Calu3 (cell line): Measurements from ENCODE around the gene AKR7A2. TPM values are rescaled to one million over a fixed set of nuclear protein-coding genes. Genes with fewer than 3 reads are reported as not detected.
"Not testable (repeated sequence)": the region's sequence is repeated elsewhere in the genome, so short reads cannot be mapped to it uniquely, and the experiment has no call there.

Source experiments
- BruUV-seq: library from RNA; stranded (reverse); fragments of 400-500 nt; replicated peaks from 2 replicates; lab custom pipeline; 2021; lab: Mats Ljungman, UMichigan
- CTCF ChIA-PET: fragments of 300-600 bp; sonication (Branson Sonifier 250); formaldehyde crosslinking; loops from one replicate; lab custom pipeline; 2022; ENCODE audit warnings: antibody characterized with exemption; lab: Charles Lee
- DNase-seq: peaks from one replicate; pipeline ENCODE4 v3.0.0; 2022
- H3K27ac Mint-ChIP-seq: one replicate; pipeline ENCODE4 v1.8.0; 2022; ENCODE audit warnings: mixed read lengths; ENCODE audit not compliant: unreplicated experiment
- H3K27me3 Mint-ChIP-seq: one replicate; pipeline ENCODE4 v1.8.0; 2022; ENCODE audit warnings: mixed read lengths; ENCODE audit not compliant: unreplicated experiment
- H3K36me3 Mint-ChIP-seq: one replicate; pipeline ENCODE4 v1.8.0; 2022; ENCODE audit warnings: mild to moderate bottlenecking, moderate library complexity, mixed read lengths; ENCODE audit not compliant: insufficient read depth, unreplicated experiment
- H3K4me1 Mint-ChIP-seq: one replicate; pipeline ENCODE4 v1.8.0; 2022; ENCODE audit warnings: mild to moderate bottlenecking, low read depth, mixed read lengths; ENCODE audit not compliant: unreplicated experiment
- H3K4me3 Mint-ChIP-seq: one replicate; pipeline ENCODE4 v1.8.0; 2022; ENCODE audit warnings: mild to moderate bottlenecking, low read depth, moderate library complexity, mixed read lengths; ENCODE audit not compliant: unreplicated experiment
- H3K9me3 Mint-ChIP-seq: one replicate; pipeline ENCODE4 v1.8.0; 2022; ENCODE audit warnings: low read depth, mixed read lengths; ENCODE audit not compliant: unreplicated experiment
- intact Hi-C: fragments of 100-400 bp; cut with micrococcal nuclease; formaldehyde crosslinking; loops from one replicate; pipeline ENCODE4 v1.10.0; 2022; ENCODE audit not compliant: unreplicated experiment
- total RNA-seq: library from RNA; stranded (reverse); gene quantifications from 2 replicates; pipeline ENCODE4 v1.2.3, GENCODE V29; 2022
- TF ChIP-seq, protein P1 (sequence below): fragments of 200-600 bp; IDR thresholded peaks from one replicate; pipeline ENCODE4 v1.8.0; 2022; ENCODE audit warnings: antibody characterized with exemption; ENCODE audit not compliant: unreplicated experiment

The AKR7A2 gene
- total RNA-seq, 1 experiment from 2014 or later: 25.7 TPM

DNA sequence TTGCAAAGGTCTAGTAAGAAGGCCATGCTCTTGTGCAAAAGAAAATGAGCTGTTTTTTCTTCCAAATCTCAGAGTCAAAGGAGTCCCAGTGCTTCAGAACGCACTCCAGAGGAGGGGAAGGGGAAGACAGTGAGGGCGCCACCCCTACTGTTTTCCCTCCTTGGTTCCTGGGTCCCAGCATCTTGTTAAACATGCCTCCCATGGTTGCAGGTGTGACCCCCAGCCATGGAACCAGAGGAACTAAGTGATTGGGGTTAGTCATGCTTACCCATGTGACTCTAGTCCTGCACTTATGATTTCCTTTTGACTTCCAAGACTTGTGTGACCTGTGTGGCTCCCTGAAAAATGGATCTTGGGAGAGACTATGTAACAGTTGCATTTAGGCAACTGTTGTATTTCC is 17.3 kb downstream of the AKR7A2 start:
- no peak for DNase-seq
- H3K4me3 Mint-ChIP-seq: no peak overlapping the region
- intact Hi-C loops: no loop called here
- TF ChIP-seq, protein P1, sequence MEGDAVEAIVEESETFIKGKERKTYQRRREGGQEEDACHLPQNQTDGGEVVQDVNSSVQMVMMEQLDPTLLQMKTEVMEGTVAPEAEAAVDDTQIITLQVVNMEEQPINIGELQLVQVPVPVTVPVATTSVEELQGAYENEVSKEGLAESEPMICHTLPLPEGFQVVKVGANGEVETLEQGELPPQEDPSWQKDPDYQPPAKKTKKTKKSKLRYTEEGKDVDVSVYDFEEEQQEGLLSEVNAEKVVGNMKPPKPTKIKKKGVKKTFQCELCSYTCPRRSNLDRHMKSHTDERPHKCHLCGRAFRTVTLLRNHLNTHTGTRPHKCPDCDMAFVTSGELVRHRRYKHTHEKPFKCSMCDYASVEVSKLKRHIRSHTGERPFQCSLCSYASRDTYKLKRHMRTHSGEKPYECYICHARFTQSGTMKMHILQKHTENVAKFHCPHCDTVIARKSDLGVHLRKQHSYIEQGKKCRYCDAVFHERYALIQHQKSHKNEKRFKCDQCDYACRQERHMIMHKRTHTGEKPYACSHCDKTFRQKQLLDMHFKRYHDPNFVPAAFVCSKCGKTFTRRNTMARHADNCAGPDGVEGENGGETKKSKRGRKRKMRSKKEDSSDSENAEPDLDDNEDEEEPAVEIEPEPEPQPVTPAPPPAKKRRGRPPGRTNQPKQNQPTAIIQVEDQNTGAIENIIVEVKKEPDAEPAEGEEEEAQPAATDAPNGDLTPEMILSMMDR: no peak
- peaks cover under 1% of the 10 kb centered on the region for H3K4me1 Mint-ChIP-seq
- no TSS peak for BruUV-seq
- H3K36me3 Mint-ChIP-seq: no peaks in the 10 kb centered on the region
- H3K9me3 Mint-ChIP-seq: peaks cover 8% of the 10 kb centered on the region
- CTCF ChIA-PET: no interaction called here
- H3K27me3 Mint-ChIP-seq: no peaks in the 10 kb centered on the region
- H3K27ac Mint-ChIP-seq: no peak overlapping the region

DNA sequence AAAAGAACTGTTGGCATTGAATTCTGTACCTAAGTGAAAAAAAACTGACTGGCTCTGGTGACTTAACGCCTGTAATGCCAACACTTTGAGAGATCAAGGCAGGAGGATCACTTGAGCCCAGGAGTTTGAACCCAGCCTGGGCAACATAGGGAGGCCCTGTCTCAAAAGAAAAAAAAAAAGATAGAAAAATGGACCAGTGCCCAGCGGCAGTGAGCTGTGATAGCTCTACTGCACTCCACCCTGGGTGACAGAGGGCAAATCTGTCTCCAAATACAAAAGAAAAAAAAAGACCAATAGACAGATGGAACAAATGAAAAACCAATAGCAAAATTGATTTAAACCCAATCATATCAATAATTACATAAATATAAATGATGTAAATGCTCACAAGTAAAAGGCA is 22.7 kb downstream of the AKR7A2 start:
- no peak for DNase-seq
- Mint-ChIP-seq H3K36me3 (peaks cover 6% of the 10 kb centered on the region), H3K27me3 (no peaks in the 10 kb centered on the region), H3K4me1 (peaks cover 22% of the 10 kb centered on the region), H3K9me3 (peaks cover 7% of the 10 kb centered on the region), H3K4me3 (peak overlapping the region; percentile 65), H3K27ac (no peak overlapping the region)
- CTCF ChIA-PET: no interaction called here
- no TSS peak for BruUV-seq
- TF ChIP-seq, protein P1: no peak
- intact Hi-C loops: no loop called here

DNA sequence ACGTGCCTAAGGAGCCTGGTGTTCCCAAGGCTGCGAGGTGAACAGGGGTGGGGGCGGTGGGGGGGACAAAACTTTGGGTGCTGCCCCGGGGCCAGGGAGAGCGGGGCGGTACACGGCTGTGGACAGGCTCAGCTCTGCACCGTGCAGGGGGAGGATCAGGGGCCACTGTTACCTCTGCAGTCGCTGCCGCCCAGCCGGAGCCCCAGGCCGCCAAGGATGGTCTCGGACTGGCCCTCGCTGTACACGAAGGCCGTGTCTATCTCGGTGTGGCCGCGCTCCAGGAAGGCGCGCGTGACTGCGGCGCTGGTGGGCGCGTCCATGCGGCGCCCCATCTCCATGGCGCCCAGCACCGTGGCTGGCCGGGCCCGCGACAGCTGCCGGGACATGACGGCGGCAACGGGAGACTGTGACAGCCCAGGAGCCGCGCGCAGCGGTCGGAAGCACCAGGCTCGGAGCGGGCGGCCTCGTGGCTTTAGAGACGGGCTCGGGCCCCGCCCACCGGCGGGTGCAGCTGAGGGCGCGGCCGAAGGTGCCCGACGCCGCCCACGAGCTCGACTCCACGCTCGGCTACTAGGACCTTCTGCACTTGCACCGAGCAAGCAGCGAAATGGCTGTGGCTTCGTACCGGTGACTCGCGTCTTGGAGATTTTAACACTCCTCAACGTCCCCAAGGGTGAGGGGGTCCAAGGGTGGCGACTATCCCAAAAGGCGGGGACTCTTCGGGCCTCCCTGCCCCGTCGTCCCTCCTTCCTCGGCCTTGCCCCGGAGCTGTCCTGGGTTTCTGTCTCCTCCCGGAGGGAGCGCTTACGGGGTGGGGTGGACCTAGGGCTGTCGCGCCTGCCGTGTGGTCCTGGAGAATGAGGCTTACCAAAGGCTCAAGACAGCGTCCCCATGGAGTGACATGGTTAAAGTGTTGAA is 23.4 kb downstream of the AKR7A2 start, which contains the start of gene AKR7A3:
TSS of gene AKR7A3 (minus strand) at position 447 of the 918 bp plus-strand sequence. CDS start at position 386, 61 bp downstream.
- DNase-seq: peak; percentile 49
- intact Hi-C loops, H3K27me3 Mint-ChIP-seq, H3K27ac Mint-ChIP-seq, BruUV-seq, H3K9me3 Mint-ChIP-seq, H3K36me3 Mint-ChIP-seq: not testable (repeated sequence)
- CTCF ChIA-PET: interaction anchor here (1.0 kb wide), 1 partner anchor 16 kb away, joined by 4 read pairs; no protein-coding TSS in a partner anchor
- Mint-ChIP-seq H3K4me3 (peak within 1 kb of the TSS; percentile 65), H3K4me1 (peaks cover 22% of the 10 kb centered on the region)

DNA sequence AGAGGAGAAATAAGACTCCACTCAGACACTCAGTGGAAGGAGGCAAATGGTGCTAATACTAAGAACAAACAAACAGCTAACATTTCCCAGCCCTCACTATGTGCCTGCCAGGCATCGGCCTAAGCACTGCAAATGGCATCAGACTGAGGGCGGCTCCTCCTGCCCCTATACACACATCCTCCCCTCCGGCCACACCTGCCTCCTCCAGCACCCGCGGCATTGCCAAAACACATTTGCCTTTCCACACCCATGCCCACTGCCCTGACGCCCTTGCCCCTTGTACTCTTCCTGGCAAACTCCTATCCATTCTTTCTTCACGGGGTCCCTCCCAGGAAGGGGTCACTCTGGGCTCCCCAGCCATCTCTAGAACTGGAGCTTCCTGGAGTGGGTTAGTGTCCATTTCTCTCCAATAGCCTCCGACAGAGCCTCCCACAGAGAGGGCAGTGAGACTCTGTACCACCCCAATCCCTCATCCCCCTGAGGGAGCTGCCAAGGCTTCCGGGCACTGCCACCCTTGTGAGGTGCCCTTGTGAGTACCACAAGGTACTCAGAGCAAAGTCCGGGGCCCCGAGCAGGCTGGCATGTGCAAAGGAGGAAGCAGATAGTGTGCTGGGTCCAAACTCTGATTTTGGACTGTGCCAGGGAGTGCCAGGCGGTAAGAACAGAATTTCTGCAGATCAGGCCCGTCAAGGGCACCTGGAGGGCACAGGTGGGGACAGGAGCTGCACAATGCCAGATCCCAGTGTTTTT is 24.3 kb downstream of the AKR7A2 start:
- BruUV-seq: no TSS peak
- H3K9me3 Mint-ChIP-seq: peaks cover 5% of the 10 kb centered on the region
- peaks cover 22% of the 10 kb centered on the region for H3K4me1 Mint-ChIP-seq
- no peak for DNase-seq
- TF ChIP-seq, protein P1: no peak
- no peak overlapping the region for H3K27ac Mint-ChIP-seq
- peaks cover 6% of the 10 kb centered on the region for H3K36me3 Mint-ChIP-seq
- H3K4me3 Mint-ChIP-seq: peak overlapping the region; percentile 65
- intact Hi-C loops: no loop called here
- H3K27me3 Mint-ChIP-seq: no peaks in the 10 kb centered on the region
- CTCF ChIA-PET: interaction anchor here (0.7 to 1.0 kb wide), 2 partner anchors 15 to 92 kb away, joined by 4 read pairs; no protein-coding TSS in a partner anchor

DNA sequence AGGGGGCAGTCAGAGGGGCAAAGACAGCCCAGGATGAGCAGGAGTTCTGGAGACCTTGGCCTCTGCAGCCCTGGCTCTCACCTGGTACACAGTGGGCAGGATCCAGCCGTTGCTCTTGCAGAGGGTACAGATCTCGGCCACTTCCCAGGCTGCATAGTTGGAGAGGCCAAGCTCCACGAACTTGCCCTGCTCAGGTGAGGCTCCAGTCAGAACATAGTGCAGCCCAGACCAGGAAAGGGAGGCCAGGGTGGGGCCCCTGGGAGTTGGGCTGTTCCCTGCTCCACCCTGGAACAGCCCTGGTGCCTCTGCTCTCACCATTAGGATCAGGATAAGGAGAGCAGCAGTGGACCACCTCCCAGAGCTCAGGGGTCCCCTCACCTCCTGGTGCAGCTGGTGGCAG is 26.1 kb downstream of the AKR7A2 start:
- DNase-seq, H3K4me3 Mint-ChIP-seq, BruUV-seq, H3K27ac Mint-ChIP-seq, CTCF ChIA-PET, H3K9me3 Mint-ChIP-seq, intact Hi-C loops, H3K27me3 Mint-ChIP-seq, H3K36me3 Mint-ChIP-seq: not testable (repeated sequence)
- H3K4me1 Mint-ChIP-seq: peaks cover 22% of the 10 kb centered on the region

DNA sequence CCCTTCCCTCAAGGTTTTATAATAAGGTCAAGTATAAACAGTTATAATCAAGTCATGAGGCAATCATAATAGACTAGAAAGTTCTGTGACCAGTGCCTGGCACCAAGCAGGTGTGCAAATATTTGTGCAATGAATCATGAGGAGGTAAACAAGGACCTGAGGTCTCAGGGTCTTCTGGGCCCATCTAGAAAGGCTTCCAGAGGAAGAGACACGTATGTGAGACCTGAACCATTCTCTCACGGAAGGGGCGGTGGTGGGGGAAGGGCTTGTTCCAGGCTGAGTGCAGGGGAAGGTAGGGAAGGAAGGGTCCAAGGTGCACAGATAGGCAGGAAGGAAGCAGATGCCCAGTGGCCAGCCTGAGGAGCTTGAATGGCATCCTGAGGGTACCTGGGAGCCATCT is 26.6 kb downstream of the AKR7A2 start:
- H3K4me1 Mint-ChIP-seq: peaks cover 22% of the 10 kb centered on the region
- H3K27me3 Mint-ChIP-seq, BruUV-seq, intact Hi-C loops, H3K36me3 Mint-ChIP-seq, H3K9me3 Mint-ChIP-seq, H3K27ac Mint-ChIP-seq, DNase-seq, CTCF ChIA-PET, H3K4me3 Mint-ChIP-seq: not testable (repeated sequence)
